ENCODE measurements around the gene SLC43A2.

SLC43A2 gene

DNA sequence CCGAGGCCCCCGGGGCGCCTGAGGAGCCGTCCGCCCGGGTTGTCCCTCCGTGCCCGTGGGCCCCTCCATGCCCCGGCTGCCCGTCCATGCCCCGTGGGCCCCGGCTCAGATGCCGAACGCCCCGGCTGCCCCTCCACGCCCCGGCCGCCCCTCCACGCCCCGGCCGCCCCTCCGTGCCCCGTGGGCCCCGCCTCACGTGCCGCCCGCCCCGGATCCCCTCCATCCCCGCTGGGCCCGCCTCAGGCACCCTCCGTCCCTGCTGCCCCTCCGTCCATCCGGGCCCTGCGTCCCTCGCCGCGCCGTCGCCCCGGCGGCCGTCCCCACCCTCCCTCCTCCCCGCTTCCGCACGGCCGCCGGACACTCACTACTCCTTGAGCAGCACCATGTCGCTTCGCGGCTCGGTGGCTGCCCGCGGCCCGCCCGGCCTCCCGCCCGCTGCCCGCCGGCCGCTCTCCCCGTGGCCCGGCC, 66.4 kb downstream of the SLC43A2 start:
- no peak for DNase-seq (ENCODE audit: low read depth)

DNA sequence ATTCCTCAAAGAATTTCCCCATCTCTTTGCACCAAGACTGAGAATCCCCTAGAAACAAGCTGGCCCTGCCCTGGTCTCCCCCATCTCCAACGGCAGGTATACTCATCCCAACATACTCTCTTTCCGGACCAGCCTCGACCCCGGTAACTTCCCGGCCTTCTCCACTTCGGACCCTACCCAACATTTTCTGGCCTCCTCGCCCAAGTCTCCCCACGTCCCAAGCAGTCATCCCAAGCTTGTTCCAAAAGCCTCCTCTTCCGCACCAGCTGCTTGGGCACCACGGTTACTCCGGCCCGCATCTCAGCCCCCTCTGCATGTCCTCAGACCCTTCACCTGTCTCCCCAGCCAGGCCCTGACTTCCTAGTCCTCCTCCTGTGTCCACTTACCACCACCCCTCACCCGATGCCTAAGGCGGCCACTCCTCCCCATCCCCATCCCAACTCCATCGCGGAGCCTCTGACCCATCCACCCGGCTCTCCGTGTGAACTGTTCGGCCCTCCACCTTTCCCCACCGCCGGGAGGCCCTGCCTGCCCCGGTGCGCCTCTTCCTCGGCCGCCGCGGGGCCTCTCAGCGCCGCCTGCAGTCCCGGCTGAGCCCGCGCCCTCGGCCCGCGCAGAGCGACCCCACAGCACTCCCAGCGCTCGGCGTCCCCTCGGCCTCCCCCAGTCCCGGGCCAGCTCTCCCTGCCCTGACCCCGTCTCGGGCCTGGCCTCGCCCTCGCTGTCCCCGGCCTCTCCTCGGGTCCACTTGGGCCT, 67.0 kb downstream of the SLC43A2 start:
- no peak for DNase-seq (ENCODE audit: low read depth)

DNA sequence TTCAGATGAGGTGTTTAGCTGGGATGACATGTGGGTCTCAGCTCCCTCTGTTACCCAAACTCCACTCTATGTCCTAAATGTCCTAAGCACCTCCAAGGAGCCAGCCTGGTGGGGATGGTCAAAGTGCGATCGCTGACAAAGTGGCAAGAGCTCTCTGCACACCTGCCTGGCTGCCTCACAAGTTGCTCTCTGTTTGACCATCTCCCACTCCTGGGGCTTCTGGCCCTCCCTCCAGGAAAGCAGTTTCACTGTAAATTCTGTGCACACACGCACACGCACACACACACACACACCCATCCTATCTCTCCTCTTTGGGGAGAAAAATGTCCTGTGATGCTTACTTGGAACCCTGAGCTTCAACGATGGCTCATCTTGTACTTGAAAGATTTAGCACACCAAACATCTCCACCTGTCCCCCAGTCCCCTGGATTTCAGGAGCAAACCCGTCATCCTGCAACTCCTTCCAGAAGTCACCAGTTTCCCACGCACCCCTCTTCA, 67.7 kb downstream of the SLC43A2 start:
- DNase-seq (ENCODE audit: low read depth), result no peak

DNA sequence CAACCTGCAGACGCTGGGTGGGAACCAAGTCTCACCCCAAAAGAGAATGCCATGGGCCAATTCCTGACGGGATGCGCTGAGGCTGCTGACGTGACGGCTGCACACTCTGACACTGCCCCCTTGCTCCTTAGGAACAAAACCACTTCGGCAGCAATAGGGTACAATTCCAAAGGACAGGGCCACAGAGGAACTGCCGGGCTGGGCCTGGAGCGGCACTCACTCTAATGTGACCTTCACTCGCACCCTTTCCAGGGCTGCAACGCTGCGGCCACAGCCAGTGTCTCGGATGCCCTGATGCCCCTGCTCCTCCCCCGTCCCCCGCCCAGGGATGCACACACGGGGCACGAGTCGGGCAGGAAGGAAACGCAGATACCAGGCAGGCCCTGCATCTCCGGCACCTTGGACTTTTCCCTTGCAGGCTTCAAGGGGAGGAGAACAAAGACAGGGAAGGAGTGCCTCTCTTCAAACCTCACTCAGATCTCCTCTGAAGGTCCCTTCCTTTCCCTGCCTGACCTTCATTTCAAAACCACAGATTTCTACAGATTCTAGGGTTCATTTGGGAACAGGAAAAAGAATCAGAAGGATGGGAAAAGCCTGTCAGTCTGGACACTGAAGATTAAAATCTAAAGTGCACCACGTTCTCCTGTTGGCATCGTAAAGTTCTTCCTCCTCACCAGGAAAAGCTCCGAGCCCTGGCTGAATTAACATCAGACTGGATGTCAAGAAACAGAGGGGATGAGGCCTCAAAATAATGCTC, 68.4 kb downstream of the SLC43A2 start:
- no peak for DNase-seq (ENCODE audit: low read depth)

DNA sequence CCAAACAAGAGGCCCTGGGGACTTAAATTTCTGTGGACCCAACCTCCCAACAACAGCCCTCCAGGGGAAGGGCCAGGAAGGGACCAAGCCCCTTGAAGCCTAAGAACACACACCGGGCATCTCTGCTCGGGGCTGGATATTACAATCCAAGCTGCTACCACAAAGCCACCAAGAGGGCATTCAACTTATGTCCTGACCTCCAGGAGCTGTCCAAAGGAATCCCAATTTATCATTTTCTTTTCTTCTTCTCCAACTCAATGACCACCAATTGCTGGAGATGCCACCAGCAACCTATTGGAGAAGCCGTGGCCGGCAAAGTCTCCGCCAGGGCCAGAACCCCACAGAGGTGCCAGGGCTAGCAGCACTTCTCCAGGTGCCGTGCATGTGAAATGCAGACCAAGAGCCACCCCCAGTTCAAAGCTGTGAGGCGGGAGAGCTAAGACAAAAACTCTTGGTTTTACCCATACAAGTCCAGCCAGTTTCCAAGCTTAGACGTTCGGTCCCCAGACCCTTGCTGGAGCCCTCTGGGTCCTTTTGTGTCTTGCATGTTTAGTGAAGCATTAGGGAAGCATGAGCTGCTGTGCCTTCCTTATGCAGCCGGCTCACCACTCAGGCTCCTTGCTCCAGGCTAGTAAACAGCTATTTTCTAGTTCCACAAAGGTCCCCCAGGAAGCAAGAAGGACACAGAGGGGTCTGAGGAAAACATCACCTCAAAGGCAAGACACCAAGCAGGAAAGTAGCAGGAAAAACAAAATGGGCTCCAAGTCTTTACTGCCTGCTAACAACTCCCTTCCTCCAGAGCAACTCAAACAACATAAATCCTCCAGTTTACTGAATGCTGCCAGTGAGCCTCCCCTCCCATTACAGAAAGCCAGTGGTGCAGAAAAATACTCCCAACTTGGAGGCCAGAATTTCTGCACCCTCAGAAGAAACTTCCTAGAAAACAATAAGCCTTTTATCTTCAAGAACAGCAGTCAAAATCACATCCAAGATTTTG, 69.3 kb downstream of the SLC43A2 start:
- DNase-seq (ENCODE audit: low read depth), result no peak

DNA sequence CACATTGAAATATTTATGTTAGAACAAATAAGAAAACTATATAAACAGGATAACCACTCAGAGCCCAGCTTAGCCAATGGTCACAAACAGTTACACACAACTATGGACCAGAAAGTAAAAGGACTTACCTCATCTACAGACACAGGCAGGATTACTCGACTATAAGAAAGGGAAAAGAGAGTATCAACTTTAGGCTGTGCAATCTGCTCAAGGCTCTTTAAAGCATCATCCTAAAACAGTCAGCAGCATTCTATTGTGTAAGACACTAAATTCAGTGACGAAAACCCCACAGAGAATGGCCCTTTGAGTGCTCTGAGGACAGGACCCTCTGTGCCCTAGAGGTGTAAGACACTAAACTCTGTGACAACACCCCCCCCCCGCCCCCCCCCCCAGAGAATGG, 70.2 kb downstream of the SLC43A2 start:
- DNase-seq (ENCODE audit: low read depth), result no peak

DNA sequence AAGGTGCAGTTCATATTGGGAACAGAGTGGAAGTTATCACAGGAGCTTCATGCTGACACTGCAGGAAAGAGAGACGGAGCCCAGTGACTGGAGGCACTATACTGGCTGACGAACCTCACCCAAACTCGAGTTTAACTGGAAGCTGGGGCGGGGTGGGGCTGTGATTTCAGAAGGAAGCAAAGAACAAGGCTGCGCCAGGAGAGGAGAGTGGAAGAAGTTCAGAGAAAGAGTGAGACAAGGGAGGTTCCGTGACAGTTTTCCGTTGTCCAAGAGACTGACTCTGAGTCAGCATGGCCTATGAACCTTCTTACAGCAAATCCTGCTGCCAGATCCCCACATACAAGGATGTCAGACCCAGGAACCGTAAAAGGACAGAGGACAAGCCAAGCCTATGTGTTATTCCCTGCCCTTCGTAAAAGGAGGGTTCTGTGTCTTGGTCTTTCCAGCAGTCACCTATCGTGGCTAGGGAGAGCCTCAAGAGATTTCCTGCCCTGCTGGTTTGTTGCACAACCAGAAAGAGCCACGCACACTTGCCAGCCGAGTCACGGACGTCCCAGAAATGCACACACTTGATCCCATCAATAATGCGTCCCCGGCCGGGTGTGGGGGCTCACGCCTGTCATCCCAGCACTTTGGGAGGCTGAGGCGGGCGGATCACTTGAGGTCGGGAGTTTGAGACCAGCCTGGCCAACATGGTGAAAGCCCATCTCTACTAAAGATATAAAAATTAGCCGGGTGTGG, 71.1 kb downstream of the SLC43A2 start:
- peak; percentile 36 for DNase-seq (ENCODE audit: low read depth)

DNA sequence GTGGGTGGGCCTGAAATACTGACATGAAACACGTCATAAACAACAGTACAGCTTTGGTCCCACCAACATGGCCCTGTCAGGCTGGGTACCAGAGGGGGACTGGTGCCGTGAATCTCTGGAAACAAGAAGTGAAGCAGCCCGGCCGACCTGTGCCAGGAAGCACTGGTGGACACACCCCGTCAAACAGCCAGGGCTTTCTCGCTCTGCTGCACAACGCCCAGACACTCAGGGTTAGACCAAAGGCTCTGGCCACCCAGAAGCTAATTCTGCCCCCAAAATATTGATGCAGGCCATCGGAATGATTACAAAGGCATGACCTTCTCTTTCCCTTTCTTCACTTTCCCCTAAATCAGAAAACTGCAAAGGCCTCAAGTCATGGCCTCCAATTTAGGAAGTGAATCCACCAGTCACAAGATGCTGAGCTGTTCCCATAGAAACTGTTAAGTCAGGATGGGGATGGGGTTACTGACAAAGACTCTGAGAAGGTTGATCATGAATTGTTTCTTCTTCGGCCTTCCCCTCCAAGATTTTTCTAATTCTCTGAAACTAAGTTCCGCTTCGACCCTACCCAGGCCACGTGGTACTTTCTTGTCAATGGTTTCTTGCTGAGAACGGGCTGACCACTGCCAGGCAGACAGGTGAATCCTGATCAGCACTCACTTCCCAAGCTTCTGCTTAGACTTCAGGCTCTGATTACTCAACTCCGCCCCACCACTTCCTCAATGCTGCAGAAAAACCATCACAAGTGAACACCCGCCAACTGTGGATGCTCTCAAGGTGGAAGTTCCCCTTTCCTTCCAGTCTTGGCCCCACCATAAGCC, 72.8 kb downstream of the SLC43A2 start:
- no peak for DNase-seq (ENCODE audit: low read depth)

DNA sequence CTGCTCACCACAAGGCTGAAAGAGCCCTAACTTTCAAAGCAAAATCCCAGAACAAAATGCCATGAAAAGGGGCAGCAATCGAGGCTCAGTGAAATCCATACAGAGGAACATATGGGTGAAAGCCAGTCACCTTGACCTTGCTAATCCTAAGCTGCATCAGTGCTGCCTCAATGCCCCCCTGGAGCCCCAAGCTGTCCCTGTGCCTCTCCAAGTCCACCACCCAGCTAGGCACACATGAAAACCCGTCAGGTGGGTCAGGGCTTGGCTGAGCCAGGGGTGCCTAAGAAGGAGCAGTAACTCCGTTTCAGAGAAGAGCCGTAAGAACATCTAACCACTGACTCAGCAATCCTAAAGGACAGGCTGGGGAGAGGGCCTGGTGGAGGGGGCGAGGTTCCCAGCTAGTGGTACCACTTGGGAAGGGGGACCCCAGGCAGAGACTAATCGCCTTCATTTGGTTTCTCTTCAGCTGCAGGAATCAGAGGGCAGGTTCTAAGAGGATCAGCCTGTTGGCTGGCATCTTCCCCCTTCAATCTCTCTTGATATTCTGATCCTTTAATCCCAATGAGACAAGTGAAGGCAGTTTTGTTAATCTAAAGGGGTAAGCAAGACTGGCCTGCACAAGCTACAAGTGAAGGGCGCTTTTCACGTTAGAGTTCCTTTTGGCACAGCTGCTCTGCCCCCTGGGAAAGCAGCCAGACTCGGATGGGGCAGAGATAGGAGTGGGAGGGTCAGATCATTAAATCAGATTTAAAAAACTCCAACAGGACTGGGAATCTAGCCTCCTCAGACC, 73.7 kb downstream of the SLC43A2 start:
- no peak for DNase-seq (ENCODE audit: low read depth)

DNA sequence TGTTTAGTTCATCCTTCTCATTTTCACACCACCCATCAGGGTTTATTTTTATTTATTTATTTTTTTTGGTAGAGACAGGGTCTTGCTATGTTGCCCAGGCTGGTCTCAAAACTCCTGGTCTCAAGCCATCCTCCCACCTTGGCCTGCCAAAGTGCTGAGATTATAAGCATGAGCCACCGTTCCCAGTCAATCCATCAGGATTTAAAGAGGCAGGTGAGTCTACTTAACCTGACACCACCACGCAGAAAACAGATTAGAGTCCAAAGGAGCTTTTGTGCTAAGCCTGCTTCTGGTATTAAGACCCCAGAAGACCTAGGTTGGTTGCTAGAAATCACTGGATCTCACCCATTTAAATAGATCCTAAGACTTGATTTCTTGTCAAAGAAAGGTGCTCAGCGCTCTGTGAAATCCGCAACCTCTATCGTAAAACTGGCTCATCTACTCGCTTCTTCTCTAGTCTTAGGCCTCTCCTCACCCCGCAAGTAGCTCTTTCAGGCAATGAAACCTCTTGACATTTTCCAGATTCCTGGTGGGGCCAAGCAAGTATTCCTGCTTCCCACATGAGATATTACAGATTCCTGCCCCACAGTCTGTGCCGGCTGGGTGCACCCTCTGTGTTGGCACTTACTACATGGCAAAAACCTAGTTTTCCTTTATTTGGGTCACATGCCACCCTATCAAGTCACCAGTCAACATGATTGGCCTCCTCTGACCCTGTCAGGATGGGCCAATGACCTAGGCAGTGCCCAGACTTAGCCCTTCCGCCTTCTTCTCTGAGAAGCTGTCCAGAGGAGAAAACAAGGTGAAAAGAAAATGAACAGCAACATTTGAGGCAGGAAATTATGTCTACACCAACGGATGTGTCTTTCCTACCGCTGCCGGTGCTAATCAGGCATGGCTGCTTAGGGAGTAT, 75.0 kb downstream of the SLC43A2 start:
- no peak for DNase-seq (ENCODE audit: low read depth)

DNA sequence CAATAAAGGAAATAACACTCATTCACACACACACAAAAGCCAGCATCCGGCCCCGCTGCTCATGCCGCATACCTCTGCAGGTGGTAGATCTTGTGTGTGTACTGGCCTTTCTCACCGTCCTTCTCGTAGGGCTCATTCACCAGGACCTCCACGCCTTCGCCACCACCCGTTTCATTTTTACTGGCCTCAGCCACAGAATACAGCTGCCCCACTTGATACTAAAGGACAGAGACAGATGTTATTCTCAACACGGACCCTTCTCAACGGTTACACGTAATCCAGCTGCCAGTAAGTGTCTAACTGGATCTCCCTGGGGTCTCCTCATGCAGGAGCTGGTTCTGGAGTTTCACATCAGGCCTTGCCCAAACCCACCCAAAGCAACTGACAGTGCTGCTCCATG, 75.7 kb downstream of the SLC43A2 start:
- no peak for DNase-seq (ENCODE audit: low read depth)

DNA sequence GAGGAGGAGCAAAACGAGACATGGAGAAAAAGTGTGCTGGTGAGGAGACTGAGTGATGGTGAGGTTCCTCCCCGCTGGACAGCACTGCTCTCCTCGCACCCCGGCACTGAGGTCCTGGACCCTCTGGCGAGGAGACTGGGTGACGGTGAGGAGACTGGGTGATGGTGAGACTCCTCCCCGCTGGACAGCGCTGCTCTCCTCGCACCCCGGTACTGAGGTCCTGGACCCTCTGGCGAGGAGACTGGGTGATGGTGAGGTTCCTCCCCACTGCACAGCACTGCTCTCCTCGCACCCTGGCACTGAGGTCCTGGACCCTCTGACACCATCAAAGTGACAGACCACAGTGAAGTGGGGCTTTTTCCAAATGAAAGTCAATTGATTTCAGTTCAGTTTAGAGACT, 76.9 kb downstream of the SLC43A2 start:
- DNase-seq (ENCODE audit: low read depth), result no peak

DNA sequence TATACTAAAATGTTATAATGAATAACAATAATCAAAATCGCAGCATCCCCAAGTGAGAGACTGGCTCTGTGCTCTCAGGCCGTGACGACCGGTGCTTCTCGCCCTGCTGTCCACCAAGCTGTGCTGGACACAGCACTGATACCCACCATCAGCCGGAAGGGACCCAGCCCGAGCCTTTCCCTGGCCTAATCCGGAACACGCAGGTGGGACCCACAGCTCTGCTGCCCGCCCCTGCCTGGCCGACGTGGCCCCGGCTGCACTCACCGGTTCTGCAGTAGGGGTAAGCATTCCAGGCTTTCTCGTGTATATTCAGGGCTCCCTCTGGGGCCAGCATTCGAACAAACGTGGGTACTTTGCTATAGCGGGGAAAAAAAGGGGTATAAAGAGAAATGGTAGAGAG, 80.6 kb downstream of the SLC43A2 start:
- no peak for DNase-seq (ENCODE audit: low read depth)

DNA sequence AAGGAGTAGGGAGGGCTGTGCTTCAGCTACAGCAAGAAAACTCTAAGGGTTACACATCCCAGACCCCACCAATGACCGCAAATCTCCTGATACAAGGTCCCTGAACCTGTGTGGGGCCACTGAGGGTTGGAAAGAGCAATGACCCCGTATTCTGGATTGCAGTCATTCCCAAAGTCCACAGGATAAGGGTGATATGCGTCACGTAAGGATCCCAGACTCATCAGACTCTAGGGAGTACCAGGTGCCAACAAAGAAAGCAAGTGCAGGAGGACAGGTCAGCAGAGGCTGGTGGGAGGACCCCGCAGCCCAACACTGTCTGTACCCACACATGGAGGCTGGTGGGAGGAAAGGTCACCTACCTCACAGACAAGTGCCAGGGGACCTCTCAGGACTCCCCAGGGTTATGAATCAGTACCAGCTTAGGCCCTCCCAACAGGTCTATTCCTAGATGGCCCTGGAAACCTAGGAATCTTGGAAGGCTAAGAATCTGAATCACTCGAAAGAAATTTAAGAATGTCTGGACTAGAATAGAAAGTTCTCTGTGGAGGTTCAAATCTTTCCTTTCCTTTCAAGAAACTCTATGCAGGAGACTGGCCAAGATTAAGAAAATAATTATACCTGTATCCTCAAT, 82.2 kb downstream of the SLC43A2 start:
- DNase-seq (ENCODE audit: low read depth), result no peak

DNA sequence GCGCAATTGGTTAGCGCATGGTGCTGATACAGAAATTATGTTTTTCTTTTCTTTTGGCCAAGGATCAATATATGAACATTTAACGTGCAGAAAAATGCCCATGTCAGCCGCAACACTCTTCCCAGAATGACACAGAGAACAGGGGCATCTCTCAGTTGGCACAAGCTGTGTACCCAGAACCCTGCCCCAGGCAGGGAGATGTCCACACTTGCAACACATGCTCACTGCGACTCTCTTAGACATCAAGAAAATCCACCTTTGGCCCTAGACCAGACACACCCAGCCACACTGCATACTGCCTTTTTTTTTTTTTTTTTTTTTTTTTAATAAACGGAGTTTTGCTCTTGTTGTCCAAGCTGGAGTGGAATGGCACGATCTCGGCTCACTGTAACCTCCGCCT, 83.0 kb downstream of the SLC43A2 start:
- no peak for DNase-seq (ENCODE audit: low read depth)

DNA sequence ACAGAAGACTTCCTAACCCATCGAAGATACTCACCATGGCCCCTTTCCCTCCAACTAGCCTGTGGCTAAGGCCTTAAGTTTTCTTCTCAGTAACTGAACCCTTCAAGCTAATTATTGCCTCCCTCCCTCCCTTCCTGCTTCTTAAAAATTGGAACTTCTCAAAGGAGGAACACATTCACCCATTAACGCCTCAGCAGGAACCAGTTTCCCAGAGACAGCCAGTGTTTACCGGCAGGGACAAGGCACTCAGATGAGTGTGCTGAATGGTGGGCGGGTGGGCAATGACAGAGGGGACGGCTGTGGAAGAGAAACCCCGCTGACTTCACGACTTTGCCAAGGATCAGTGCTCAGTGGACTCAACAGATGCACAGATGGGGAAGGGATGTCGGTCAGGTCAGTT, 86.3 kb downstream of the SLC43A2 start:
- no peak for DNase-seq (ENCODE audit: low read depth)

DNA sequence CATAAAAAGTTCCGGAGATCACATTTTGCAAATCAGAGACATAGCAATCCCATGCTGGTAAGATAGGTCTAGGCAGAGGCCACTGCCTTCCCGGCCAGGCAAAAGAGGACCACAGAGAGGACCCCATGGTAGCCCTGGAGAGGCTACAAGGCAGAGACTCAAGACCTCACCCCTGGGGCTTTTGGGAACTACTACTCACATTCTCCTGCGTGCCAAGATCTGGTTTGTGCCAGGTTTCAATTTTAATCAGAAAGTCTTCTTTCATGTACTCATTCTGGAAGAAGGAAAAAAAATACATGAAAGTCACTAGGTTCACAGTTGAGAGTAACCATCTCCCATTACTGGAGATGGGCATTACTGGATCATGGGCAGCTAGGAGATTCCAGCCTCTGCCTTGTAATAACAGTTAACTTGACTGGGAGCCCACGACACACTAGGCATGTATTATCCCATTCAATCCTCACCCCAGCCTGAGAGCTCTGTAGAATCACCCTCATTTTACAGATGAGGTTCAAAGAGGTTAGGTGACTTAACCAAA, 87.2 kb downstream of the SLC43A2 start:
- DNase-seq (ENCODE audit: low read depth), result no peak

DNA sequence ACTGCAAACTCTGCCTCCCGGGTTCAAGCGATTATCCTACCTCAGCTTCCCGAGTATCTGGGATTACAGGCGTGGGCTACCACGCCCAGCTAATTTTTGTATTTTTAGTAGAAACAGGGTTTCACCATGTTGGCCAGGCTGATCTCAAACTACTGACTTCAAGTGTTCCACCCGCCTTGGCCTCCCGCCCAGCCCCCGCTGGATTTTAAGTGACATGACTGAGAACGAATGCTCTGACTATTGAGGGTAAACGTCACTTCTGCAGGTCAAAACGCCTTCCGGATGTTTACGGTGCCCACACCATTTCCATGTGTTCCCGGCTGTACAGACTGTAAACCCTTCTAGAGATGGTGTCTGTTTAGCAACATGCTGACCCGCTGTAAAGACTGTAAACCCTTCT, 88.8 kb downstream of the SLC43A2 start:
- no peak for DNase-seq (ENCODE audit: low read depth)
